H9 (cell line): ENCODE results near the gene CBR1. TPM values are rescaled to one million over a fixed set of nuclear protein-coding genes. Genes with fewer than 3 reads are reported as not detected.
"Not testable (repeated sequence)": the region's sequence is repeated elsewhere in the genome, so short reads cannot be mapped to it uniquely, and the experiment has no call there.

Source experiments
- DNase-seq: peaks from one replicate; pipeline ENCODE4 v3.0.0-alpha.2; 2017
- H2AFZ ChIP-seq: one replicate; pipeline ENCODE4 v1.6.1; 2013; ENCODE audit warnings: mild to moderate bottlenecking, low read length, control low read depth, moderate library complexity
- H2AK5ac ChIP-seq: 2 replicates; pipeline ENCODE4 v1.6.1; 2013; ENCODE audit warnings: low read length, control low read depth, mixed read lengths; ENCODE audit not compliant: insufficient read length
- H2BK120ac ChIP-seq: one replicate; pipeline ENCODE4 v1.6.1; 2013; ENCODE audit warnings: low read depth, mild to moderate bottlenecking, low read length, control low read depth, inconsistent platforms; ENCODE audit not compliant: poor library complexity, severe bottlenecking
- H2BK12ac ChIP-seq: 2 replicates; pipeline ENCODE4 v1.6.1; 2013; ENCODE audit warnings: low read length, control low read depth, mixed read lengths, low read depth; ENCODE audit not compliant: insufficient read length
- H2BK15ac ChIP-seq: 2 replicates; pipeline ENCODE4 v1.6.1; 2013; ENCODE audit warnings: low read depth, low read length, control low read depth
- H2BK20ac ChIP-seq: one replicate; pipeline ENCODE4 v1.6.1; 2013; ENCODE audit warnings: low read depth, mild to moderate bottlenecking, low read length, control low read depth, inconsistent platforms; ENCODE audit not compliant: poor library complexity, severe bottlenecking
- H2BK5ac ChIP-seq: 2 replicates; pipeline ENCODE4 v1.6.1; 2013; ENCODE audit warnings: low read length, control low read depth, mixed read lengths; ENCODE audit not compliant: insufficient read length
- H3K14ac ChIP-seq: 2 replicates; pipeline ENCODE4 v1.6.1; 2013; ENCODE audit warnings: low read length, control low read depth; ENCODE audit not compliant: insufficient read depth
- H3K18ac ChIP-seq: 2 replicates; pipeline ENCODE4 v1.6.1; 2013; ENCODE audit warnings: low read depth, mild to moderate bottlenecking, mixed read lengths, low read length, control low read depth; ENCODE audit not compliant: insufficient read length
- H3K23ac ChIP-seq: 2 replicates; pipeline ENCODE4 v1.6.1; 2013; ENCODE audit warnings: low read length, control low read depth, mixed read lengths, low read depth; ENCODE audit not compliant: insufficient read length
- H3K23me2 ChIP-seq: 2 replicates; pipeline ENCODE4 v1.6.1; 2013; ENCODE audit warnings: low read depth, mild to moderate bottlenecking, mixed read lengths, low read length, control low read depth; ENCODE audit not compliant: insufficient read length, poor library complexity, severe bottlenecking
- H3K27ac ChIP-seq: 2 replicates; pipeline ENCODE4 v1.5.1; 2013; ENCODE audit warnings: low read length, control low read depth, mixed read lengths, low read depth; ENCODE audit not compliant: insufficient read length
- H3K27me3 ChIP-seq: 2 replicates; pipeline ENCODE4 v1.6.1; 2013; ENCODE audit warnings: low read length, control low read depth, inconsistent platforms; ENCODE audit not compliant: insufficient read depth
- H3K4ac ChIP-seq: 2 replicates; pipeline ENCODE4 v1.6.1; 2013; ENCODE audit warnings: low read depth, mild to moderate bottlenecking, control low read depth, inconsistent platforms, low read length, moderate library complexity
- H3K4me1 ChIP-seq: 2 replicates; pipeline ENCODE4 v1.6.1; 2013; ENCODE audit warnings: low read length, control low read depth, inconsistent platforms; ENCODE audit not compliant: insufficient read depth
- H3K4me2 ChIP-seq: 2 replicates; pipeline ENCODE4 v1.6.1; 2013; ENCODE audit warnings: low read length, control low read depth, mixed read lengths; ENCODE audit not compliant: insufficient read length, insufficient read depth
- H3K56ac ChIP-seq: 2 replicates; pipeline ENCODE4 v1.6.1; 2013; ENCODE audit warnings: low read depth, mild to moderate bottlenecking, mixed read lengths, low read length, control low read depth; ENCODE audit not compliant: insufficient read length
- H3K79me1 ChIP-seq: 2 replicates; pipeline ENCODE4 v1.6.1; 2013; ENCODE audit warnings: low read depth, mild to moderate bottlenecking, moderate library complexity, low read length, control low read depth, inconsistent platforms; ENCODE audit not compliant: insufficient read depth, poor library complexity, severe bottlenecking
- H3K79me2 ChIP-seq: 2 replicates; pipeline ENCODE4 v1.6.1; 2013; ENCODE audit warnings: low read length, control low read depth, inconsistent platforms; ENCODE audit not compliant: insufficient read depth
- H3K9ac ChIP-seq: 2 replicates; pipeline ENCODE4 v1.6.1; 2013; ENCODE audit warnings: low read length, control low read depth, mixed read lengths; ENCODE audit not compliant: insufficient read length; ENCODE audit errors: extremely low read depth
- H3K9me3 ChIP-seq: one replicate; pipeline ENCODE4 v1.6.1; 2013; ENCODE audit warnings: low read depth, low read length, inconsistent platforms; ENCODE audit not compliant: control insufficient read depth
- H3T11ph ChIP-seq: one replicate; pipeline ENCODE4 v1.6.1; 2013; ENCODE audit warnings: mild to moderate bottlenecking, low read length, control low read depth, inconsistent platforms
- H4K20me1 ChIP-seq: one replicate; pipeline ENCODE4 v1.6.1; 2013; ENCODE audit not compliant: control insufficient read depth, insufficient read length, insufficient read depth
- H4K5ac ChIP-seq: 2 replicates; pipeline ENCODE4 v1.6.1; 2013; ENCODE audit warnings: low read depth, mild to moderate bottlenecking, mixed read lengths, low read length, control low read depth; ENCODE audit not compliant: insufficient read length
- H4K8ac ChIP-seq: replicated peaks from 2 replicates; pipeline ENCODE4 v1.6.1; 2013; ENCODE audit warnings: low read length, control low read depth, mixed read lengths, low read depth; ENCODE audit not compliant: insufficient read length
- H4K91ac ChIP-seq: 2 replicates; pipeline ENCODE4 v1.6.1; 2013; ENCODE audit warnings: low read depth, mild to moderate bottlenecking, moderate library complexity, mixed read lengths, low read length, control low read depth; ENCODE audit not compliant: insufficient read length
- H3K27ac Mint-ChIP-seq, 3 experiments: 2 replicates in 2 of 3; 3 replicates in 1 of 3; pipeline ENCODE4 v1.8.0; 2020 to 2021; ENCODE audit warnings: mixed read lengths in 3 of 3, mild to moderate bottlenecking in 1 of 3, moderate library complexity in 1 of 3
- H3K27me3 Mint-ChIP-seq: 2 replicates; pipeline ENCODE4 v1.8.0; 2021; ENCODE audit warnings: low read depth, mild to moderate bottlenecking, moderate library complexity, mixed read lengths
- H3K36me3 Mint-ChIP-seq, 3 experiments: 2 replicates in 2 of 3; 3 replicates in 1 of 3; pipeline ENCODE4 v1.8.0; 2020 to 2021; ENCODE audit warnings: low read depth in 3 of 3, mixed read lengths in 3 of 3; ENCODE audit not compliant: insufficient read depth in 1 of 3
- H3K4me1 Mint-ChIP-seq, 2 experiments: 2 replicates each; pipeline ENCODE4 v1.8.0; 2020; ENCODE audit warnings: mixed read lengths in 2 of 2
- H3K4me3 Mint-ChIP-seq, 2 experiments: 2 replicates in 1 of 2; 3 replicates in 1 of 2; pipeline ENCODE4 v1.8.0; 2020 to 2021; ENCODE audit warnings: mild to moderate bottlenecking in 2 of 2, mixed read lengths in 2 of 2, moderate library complexity in 1 of 2
- H3K9me3 Mint-ChIP-seq, 2 experiments: 2 replicates in 1 of 2; 3 replicates in 1 of 2; pipeline ENCODE4 v1.8.0; 2020; ENCODE audit warnings: mild to moderate bottlenecking in 2 of 2, mixed read lengths in 2 of 2, moderate library complexity in 1 of 2
- WGBS: extraction: QIAGEN DNeasy Blood & Tissue Kit; methylation state at CpG from one replicate; pipeline ENCODE4 v1.1.7; 2013; ENCODE audit warnings: missing lambda C conversion rate, low lambda C conversion rate, mixed read lengths; ENCODE audit not compliant: insufficient read length; ENCODE audit errors: extremely low coverage; 5-methylcytosine and 5-hydroxymethylcytosine counted together
- total RNA-seq: library from RNA; stranded (reverse); gene quantifications from 2 replicates; pipeline ENCODE4 v1.2.1, GENCODE V29; 2021
- TF ChIP-seq, protein P1 (sequence below): fragments of 200-600 bp; sonication (generic); conservative IDR thresholded peaks from 3 replicates; pipeline ENCODE4 v1.8.0; 2021; ENCODE audit warnings: antibody characterized with exemption, mild to moderate bottlenecking

Gene CBR1
- total RNA-seq, 1 experiment from 2014 or later = 5.7 TPM

DNA sequence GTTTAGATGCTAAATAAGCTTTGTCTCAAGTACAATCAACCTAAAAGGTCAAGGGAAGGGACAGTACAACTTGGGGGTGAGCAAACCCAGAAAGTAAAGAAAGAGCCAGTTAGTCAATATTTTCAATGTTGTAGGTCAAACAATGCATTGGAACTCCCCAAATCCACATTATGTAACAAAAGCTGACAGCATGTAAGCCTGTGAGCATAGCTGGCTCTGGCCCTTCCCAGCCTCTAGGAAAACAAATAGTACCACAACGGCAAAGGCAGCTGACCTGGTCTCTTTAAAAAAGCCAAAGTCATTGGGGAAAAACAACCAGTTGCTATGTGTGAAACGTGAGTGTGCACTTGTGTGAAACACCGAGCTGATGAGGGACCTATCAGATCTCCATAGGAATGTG, 3.4 kb downstream of the CBR1 start:
- H3K4ac ChIP-seq = no peak overlapping the region
- Mint-ChIP-seq H3K9me3 (peaks cover 10 to 11% of the 10 kb centered on the region in 2 experiments), H3K36me3 (peaks cover 6 to 22% (median 20%) of the 10 kb centered on the region in 3 experiments), H3K4me3 (no peak overlapping the region), H3K27ac (no peak overlapping the region), H3K4me1 (peaks cover 18% of the 10 kb centered on the region in 2 experiments), H3K27me3 (no peaks in the 10 kb centered on the region; the same call in 1 of the 2 replicates)
- no peak overlapping the region for H3K27ac ChIP-seq
- no peak overlapping the region for H3K18ac ChIP-seq
- no CpG with 5 or more reads among the region's 3 CpGs for WGBS
- H2AK5ac ChIP-seq = no peak overlapping the region
- no peak overlapping the region for H3K4me2 ChIP-seq
- H2BK20ac ChIP-seq = no peak overlapping the region
- no peak overlapping the region for H2BK15ac ChIP-seq
- no peak overlapping the region for H4K8ac ChIP-seq
- H3K14ac ChIP-seq = no peak overlapping the region
- no peak overlapping the region for H2AFZ ChIP-seq
- no peaks in the 10 kb centered on the region for H3K27me3 ChIP-seq
- no peak overlapping the region for H2BK5ac ChIP-seq
- no peaks in the 10 kb centered on the region for H4K20me1 ChIP-seq
- no peak overlapping the region for H3K56ac ChIP-seq
- H3K23me2 ChIP-seq = peaks cover 5% of the 10 kb centered on the region
- no peaks in the 10 kb centered on the region; the same call in 1 of the 2 replicates for H3K79me2 ChIP-seq
- DNase-seq = no peak
- TF ChIP-seq, protein P1, sequence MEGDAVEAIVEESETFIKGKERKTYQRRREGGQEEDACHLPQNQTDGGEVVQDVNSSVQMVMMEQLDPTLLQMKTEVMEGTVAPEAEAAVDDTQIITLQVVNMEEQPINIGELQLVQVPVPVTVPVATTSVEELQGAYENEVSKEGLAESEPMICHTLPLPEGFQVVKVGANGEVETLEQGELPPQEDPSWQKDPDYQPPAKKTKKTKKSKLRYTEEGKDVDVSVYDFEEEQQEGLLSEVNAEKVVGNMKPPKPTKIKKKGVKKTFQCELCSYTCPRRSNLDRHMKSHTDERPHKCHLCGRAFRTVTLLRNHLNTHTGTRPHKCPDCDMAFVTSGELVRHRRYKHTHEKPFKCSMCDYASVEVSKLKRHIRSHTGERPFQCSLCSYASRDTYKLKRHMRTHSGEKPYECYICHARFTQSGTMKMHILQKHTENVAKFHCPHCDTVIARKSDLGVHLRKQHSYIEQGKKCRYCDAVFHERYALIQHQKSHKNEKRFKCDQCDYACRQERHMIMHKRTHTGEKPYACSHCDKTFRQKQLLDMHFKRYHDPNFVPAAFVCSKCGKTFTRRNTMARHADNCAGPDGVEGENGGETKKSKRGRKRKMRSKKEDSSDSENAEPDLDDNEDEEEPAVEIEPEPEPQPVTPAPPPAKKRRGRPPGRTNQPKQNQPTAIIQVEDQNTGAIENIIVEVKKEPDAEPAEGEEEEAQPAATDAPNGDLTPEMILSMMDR = no peak
- H3K9ac ChIP-seq = no peak overlapping the region
- H2BK12ac ChIP-seq = no peak overlapping the region
- H3K79me1 ChIP-seq = no peaks in the 10 kb centered on the region
- no peak overlapping the region for H4K5ac ChIP-seq
- H4K91ac ChIP-seq = no peak overlapping the region
- H3K9me3 ChIP-seq = peaks cover 10% of the 10 kb centered on the region
- no peak overlapping the region for H3T11ph ChIP-seq
- no peak overlapping the region for H3K23ac ChIP-seq
- no peak overlapping the region for H2BK120ac ChIP-seq
- H3K4me1 ChIP-seq = peaks cover 5% of the 10 kb centered on the region

DNA sequence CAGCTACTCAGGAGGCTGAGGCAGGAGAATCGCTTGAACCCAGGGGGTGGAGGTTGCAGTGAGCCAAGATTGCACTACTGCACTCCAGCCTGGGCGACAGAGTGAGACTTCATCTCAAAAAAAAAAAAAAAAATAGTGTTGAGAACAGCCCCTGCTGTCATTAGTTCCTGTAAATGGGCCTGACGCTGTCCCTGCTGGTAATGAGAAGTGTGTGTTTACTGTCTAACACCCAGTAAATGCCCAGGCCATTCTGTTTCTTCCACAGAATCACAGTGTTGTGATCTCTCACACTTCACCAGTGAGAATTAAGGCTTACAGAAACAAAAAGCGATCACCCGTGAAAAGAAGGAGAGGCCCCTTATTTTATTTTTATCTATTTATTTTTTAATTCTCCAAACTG, 4.1 kb downstream of the CBR1 start:
- H3K4ac ChIP-seq, H2BK120ac ChIP-seq, H3K23me2 ChIP-seq, H3K79me1 ChIP-seq, H4K20me1 ChIP-seq, H4K5ac ChIP-seq, H3K14ac ChIP-seq, H3K18ac ChIP-seq, H3K4me1 ChIP-seq, H2BK20ac ChIP-seq, H3K27ac ChIP-seq, H4K91ac ChIP-seq, H3K79me2 ChIP-seq, H3K27me3 Mint-ChIP-seq, H2BK5ac ChIP-seq, H3T11ph ChIP-seq, H2AK5ac ChIP-seq, H3K4me2 ChIP-seq, H2BK12ac ChIP-seq, H3K23ac ChIP-seq, H3K56ac ChIP-seq, H3K9me3 ChIP-seq, H4K8ac ChIP-seq, H3K27ac Mint-ChIP-seq, DNase-seq, H3K9me3 Mint-ChIP-seq, H3K4me3 Mint-ChIP-seq, H2AFZ ChIP-seq, H3K27me3 ChIP-seq, H2BK15ac ChIP-seq, H3K9ac ChIP-seq: not testable (repeated sequence)
- WGBS = no CpG with 5 or more reads among the region's 5 CpGs
- peaks cover 18% of the 10 kb centered on the region in 2 experiments for H3K4me1 Mint-ChIP-seq
- peaks cover 3 to 19% (median 17%) of the 10 kb centered on the region in 3 experiments for H3K36me3 Mint-ChIP-seq
